Caco-2 (cell line): ENCODE results near the gene DMBT1. TPM values are rescaled to one million over a fixed set of nuclear protein-coding genes. Genes with fewer than 3 reads are reported as not detected.

Source experiments
- BruUV-seq: library from RNA; stranded (reverse); fragments of 400-500 nt; replicated peaks from 2 replicates; lab custom pipeline; 2021; lab: Mats Ljungman, UMichigan
- CTCF ChIA-PET: fragments of 300-600 bp; sonication (Branson Sonifier 250); formaldehyde crosslinking; loops from one replicate; lab custom pipeline; 2022; ENCODE audit warnings: antibody characterized with exemption; lab: Charles Lee
- POLR2A ChIA-PET: fragments of 300-600 bp; sonication (Branson Sonifier 250); formaldehyde crosslinking; loops from one replicate; lab custom pipeline; 2022; ENCODE audit warnings: antibody characterized with exemption; lab: Charles Lee
- DNase-seq, 2 experiments: peaks; one replicate each; pipeline versions ENCODE4 v3.0.0 to v3.0.0-alpha.2; 2020 to 2022
- H3K27me3 ChIP-seq: replicated peaks from 2 replicates; pipeline ENCODE4 v1.6.0; 2011; ENCODE audit warnings: low read length; ENCODE audit not compliant: control insufficient read depth, insufficient read depth
- H3K36me3 ChIP-seq: 2 replicates; pipeline ENCODE4 v1.5.1; 2011; ENCODE audit warnings: low read length; ENCODE audit not compliant: control insufficient read depth, insufficient read depth
- H3K4me1 ChIP-seq: fragments of 250-450 bp; sonication (Bioruptor Pico); 2 replicates; pipeline ENCODE4 v1.5.1; 2020; ENCODE audit warnings: mild to moderate bottlenecking
- H3K4me3 ChIP-seq: 2 replicates; pipeline ENCODE4 v1.5.1; 2011; ENCODE audit warnings: low read depth, mild to moderate bottlenecking, control low read depth, low read length
- H3K9me3 ChIP-seq: fragments of 250-450 bp; sonication (Bioruptor Pico); 2 replicates; pipeline ENCODE4 v1.5.1; 2020; ENCODE audit warnings: mild to moderate bottlenecking, moderate library complexity
- H3K27ac Mint-ChIP-seq: one replicate; pipeline ENCODE4 v1.8.0; 2022; ENCODE audit warnings: mixed read lengths; ENCODE audit not compliant: unreplicated experiment
- H3K27me3 Mint-ChIP-seq: one replicate; pipeline ENCODE4 v1.8.0; 2022; ENCODE audit warnings: mixed read lengths; ENCODE audit not compliant: insufficient read depth, unreplicated experiment
- H3K36me3 Mint-ChIP-seq: one replicate; pipeline ENCODE4 v1.8.0; 2022; ENCODE audit warnings: mild to moderate bottlenecking, mixed read lengths; ENCODE audit not compliant: insufficient read depth, unreplicated experiment
- H3K4me1 Mint-ChIP-seq: one replicate; pipeline ENCODE4 v1.8.0; 2022; ENCODE audit warnings: low read depth, mixed read lengths; ENCODE audit not compliant: unreplicated experiment
- H3K4me3 Mint-ChIP-seq: one replicate; pipeline ENCODE4 v1.8.0; 2022; ENCODE audit warnings: mild to moderate bottlenecking, moderate library complexity, mixed read lengths; ENCODE audit not compliant: unreplicated experiment
- H3K9me3 Mint-ChIP-seq: one replicate; pipeline ENCODE4 v1.8.0; 2022; ENCODE audit warnings: mixed read lengths; ENCODE audit not compliant: unreplicated experiment
- intact Hi-C: fragments of 100-400 bp; cut with micrococcal nuclease; formaldehyde crosslinking; loops from one replicate; pipeline ENCODE4 v1.10.0; 2022; ENCODE audit not compliant: unreplicated experiment
- total RNA-seq: library from RNA; stranded (reverse); gene quantifications from 2 replicates; pipeline ENCODE4 v1.2.3, GENCODE V29; 2022
- TF ChIP-seq, protein P1 (sequence below), 2 experiments: fragments of 200-600 bp in 1 of 2; IDR thresholded peaks; 1 replicate in 1 of 2; 2 replicates in 1 of 2; pipeline versions ENCODE4 v1.5.1 to v1.8.0; 2011 to 2022; ENCODE audit warnings: antibody characterized with exemption in 1 of 2, control low read depth in 1 of 2, inconsistent platforms in 1 of 2, low read depth in 1 of 2, low read length in 1 of 2, mild to moderate bottlenecking in 1 of 2, moderate library complexity in 1 of 2; ENCODE audit not compliant: insufficient read depth in 1 of 2, severe bottlenecking in 1 of 2, unreplicated experiment in 1 of 2

DMBT1 gene
- total RNA-seq, 1 experiment from 2014 or later: not detected

DNA sequence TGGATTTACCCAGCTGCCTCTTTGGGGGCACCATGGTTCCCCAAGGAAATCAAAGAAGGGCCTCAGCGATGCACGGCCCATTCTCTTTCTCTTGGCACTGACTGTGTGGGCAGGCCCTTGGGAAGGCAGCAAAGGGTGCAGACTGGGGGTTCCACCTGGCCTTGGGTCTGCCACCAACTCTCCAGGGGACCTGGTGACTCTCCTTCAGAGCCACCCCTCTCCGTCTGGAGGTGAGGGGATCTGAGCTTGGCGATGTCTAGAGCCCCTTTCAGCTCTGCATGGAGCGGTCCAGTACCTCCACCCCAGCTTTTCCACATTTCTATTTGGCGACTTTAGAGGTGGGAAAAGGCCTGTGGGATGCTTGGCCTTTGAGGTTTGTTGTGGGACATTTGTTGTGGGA, 70.0 kb downstream of the DMBT1 start:
- H3K36me3 ChIP-seq: no peaks in the 10 kb centered on the region
- CTCF ChIA-PET: no interaction called here
- H3K27me3 ChIP-seq: peaks cover 2% of the 10 kb centered on the region; the same call in 1 of the 2 replicates
- TF ChIP-seq, protein P1, sequence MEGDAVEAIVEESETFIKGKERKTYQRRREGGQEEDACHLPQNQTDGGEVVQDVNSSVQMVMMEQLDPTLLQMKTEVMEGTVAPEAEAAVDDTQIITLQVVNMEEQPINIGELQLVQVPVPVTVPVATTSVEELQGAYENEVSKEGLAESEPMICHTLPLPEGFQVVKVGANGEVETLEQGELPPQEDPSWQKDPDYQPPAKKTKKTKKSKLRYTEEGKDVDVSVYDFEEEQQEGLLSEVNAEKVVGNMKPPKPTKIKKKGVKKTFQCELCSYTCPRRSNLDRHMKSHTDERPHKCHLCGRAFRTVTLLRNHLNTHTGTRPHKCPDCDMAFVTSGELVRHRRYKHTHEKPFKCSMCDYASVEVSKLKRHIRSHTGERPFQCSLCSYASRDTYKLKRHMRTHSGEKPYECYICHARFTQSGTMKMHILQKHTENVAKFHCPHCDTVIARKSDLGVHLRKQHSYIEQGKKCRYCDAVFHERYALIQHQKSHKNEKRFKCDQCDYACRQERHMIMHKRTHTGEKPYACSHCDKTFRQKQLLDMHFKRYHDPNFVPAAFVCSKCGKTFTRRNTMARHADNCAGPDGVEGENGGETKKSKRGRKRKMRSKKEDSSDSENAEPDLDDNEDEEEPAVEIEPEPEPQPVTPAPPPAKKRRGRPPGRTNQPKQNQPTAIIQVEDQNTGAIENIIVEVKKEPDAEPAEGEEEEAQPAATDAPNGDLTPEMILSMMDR (IDR thresholded peaks at IDR 0.05; ENCODE audit: insufficient read depth in 1 of 2, low read depth in 1 of 2, low read length in 1 of 2, severe bottlenecking in 1 of 2, unreplicated experiment in 1 of 2): no peak
- no peak overlapping the region for H3K27ac Mint-ChIP-seq
- H3K27me3 Mint-ChIP-seq: peaks cover 28% of the 10 kb centered on the region
- H3K4me3 ChIP-seq: no peak overlapping the region
- H3K9me3 ChIP-seq: no peaks in the 10 kb centered on the region
- no TSS peak for BruUV-seq
- H3K4me1 Mint-ChIP-seq: no peaks in the 10 kb centered on the region
- intact Hi-C loops: no loop called here
- no peak overlapping the region for H3K4me3 Mint-ChIP-seq
- no peaks in the 10 kb centered on the region for H3K4me1 ChIP-seq
- POLR2A ChIA-PET: no interaction called here
- no peaks in the 10 kb centered on the region for H3K9me3 Mint-ChIP-seq
- H3K36me3 Mint-ChIP-seq: no peaks in the 10 kb centered on the region
- DNase-seq: no peak

DNA sequence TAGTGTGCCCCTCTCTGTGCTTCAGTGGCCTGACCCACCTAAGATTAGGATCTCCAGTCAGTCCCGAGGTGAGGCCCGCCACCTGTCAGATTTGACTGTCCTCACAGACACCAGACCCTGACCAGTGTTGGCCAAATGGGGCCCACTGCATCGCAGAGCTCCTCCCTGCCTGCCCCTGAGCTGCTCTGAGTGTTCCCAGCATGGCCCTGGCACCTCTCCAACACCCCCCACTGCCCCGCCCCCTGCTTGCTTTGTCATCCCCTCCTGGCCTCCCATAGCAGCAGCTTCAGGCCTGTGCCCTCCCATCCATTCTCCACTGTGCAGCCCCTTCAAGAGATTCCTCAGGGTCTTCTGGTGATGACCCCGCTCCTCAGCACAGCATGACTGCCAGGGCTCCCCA, 71.5 kb downstream of the DMBT1 start:
- no peak overlapping the region for H3K4me3 ChIP-seq
- H3K9me3 ChIP-seq: no peaks in the 10 kb centered on the region
- H3K36me3 ChIP-seq: no peaks in the 10 kb centered on the region
- ChIA-PET CTCF (no interaction called here), POLR2A (no interaction called here)
- intact Hi-C loops: no loop called here
- no peaks in the 10 kb centered on the region for H3K36me3 Mint-ChIP-seq
- no TSS peak for BruUV-seq
- peaks cover 25% of the 10 kb centered on the region for H3K27me3 Mint-ChIP-seq
- peaks cover 2% of the 10 kb centered on the region; the same call in 1 of the 2 replicates for H3K27me3 ChIP-seq
- no peaks in the 10 kb centered on the region for H3K9me3 Mint-ChIP-seq
- no peak for DNase-seq
- no peak overlapping the region for H3K27ac Mint-ChIP-seq
- H3K4me1 Mint-ChIP-seq: no peaks in the 10 kb centered on the region
- no peaks in the 10 kb centered on the region for H3K4me1 ChIP-seq
- TF ChIP-seq, protein P1 (IDR thresholded peaks at IDR 0.05; ENCODE audit: insufficient read depth in 1 of 2, low read depth in 1 of 2, low read length in 1 of 2, severe bottlenecking in 1 of 2, unreplicated experiment in 1 of 2): no peak
- no peak overlapping the region for H3K4me3 Mint-ChIP-seq

DNA sequence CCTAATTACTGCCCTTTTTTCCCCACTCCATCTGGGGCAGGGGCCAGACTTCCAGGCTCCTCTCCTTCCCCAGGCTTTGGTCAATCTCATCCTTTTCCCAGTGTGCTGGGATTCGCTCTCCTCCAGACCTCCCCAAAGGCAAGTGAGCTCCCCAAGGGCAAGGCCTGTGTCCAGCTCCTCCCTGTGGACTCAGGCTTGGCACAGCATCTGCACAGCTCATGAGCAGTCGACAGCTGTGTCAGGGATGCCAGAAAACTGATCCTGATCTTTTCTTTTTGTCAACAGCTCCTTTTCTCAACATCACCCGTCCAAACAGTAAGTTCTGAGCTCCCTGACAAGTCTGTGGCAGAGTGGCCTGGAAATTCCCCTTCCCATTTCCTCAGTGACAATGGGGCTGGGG, 72.0 kb downstream of the DMBT1 start:
- TF ChIP-seq, protein P1 (IDR thresholded peaks at IDR 0.05; ENCODE audit: insufficient read depth in 1 of 2, low read depth in 1 of 2, low read length in 1 of 2, severe bottlenecking in 1 of 2, unreplicated experiment in 1 of 2): no peak
- Histone ChIP-seq H3K27me3 (peaks cover 2% of the 10 kb centered on the region), H3K4me1 (no peaks in the 10 kb centered on the region), H3K9me3 (no peaks in the 10 kb centered on the region), H3K4me3 (no peak overlapping the region), H3K36me3 (no peaks in the 10 kb centered on the region)
- DNase-seq: no peak
- no peak overlapping the region for H3K27ac Mint-ChIP-seq
- H3K36me3 Mint-ChIP-seq: no peaks in the 10 kb centered on the region
- POLR2A ChIA-PET: no interaction called here
- no peak overlapping the region for H3K4me3 Mint-ChIP-seq
- intact Hi-C loops: no loop called here
- H3K9me3 Mint-ChIP-seq: no peaks in the 10 kb centered on the region
- BruUV-seq: no TSS peak
- H3K27me3 Mint-ChIP-seq: peaks cover 25% of the 10 kb centered on the region
- CTCF ChIA-PET: no interaction called here
- H3K4me1 Mint-ChIP-seq: no peaks in the 10 kb centered on the region
